GM12864 (cell line): ENCODE results near the gene FSTL4.

Experiments
- DNase-seq: peaks from one replicate; pipeline ENCODE4 v3.0.0-alpha.2; 2011; ENCODE audit warnings: low read depth
- H3K4me3 ChIP-seq: 2 replicates; pipeline ENCODE4 v1.5.1; 2011; ENCODE audit warnings: mild to moderate bottlenecking, low read depth, low read length, control low read depth
- CTCF ChIP-seq: IDR thresholded peaks from 2 replicates; pipeline ENCODE4 v1.5.1; 2011; ENCODE audit warnings: low read depth, mild to moderate bottlenecking, moderate library complexity, low read length, control low read depth, inconsistent platforms; ENCODE audit errors: missing control alignments

The FSTL4 gene

DNA sequence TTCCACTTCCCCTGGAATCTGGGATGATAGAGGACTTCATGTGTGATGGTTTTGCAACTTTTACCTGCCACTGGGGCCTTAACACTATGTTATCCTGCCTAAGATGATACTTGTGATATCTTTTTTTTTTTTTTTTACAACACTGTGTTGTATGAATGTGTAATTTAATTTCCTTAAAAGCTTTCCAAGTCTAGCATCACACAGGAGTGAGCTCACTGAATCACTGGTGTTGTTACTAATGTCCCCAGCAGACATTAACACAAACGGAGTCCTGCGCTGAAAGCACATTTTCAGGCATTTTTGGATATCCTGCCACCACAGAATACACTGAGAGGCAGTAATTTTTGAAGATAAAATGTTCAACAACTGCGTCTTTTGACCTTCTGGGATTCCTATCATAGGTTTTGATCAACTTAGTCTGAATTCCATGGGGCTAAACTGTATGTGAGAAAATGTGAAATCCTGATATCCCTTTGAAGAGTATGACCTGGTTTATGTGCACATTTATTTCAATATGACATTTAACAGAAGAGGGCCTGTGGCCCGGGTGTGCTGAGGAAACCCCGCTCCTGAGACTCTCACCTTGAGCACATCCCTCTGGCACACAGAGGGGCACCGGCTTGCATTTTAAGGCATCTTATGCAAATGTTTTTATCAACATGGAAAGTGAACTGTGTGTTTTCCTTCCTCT, 118.0 kb downstream of the FSTL4 start:
- DNase-seq: no peak
- no peak overlapping the region for H3K4me3 ChIP-seq
- TF ChIP-seq CTCF: no peak

DNA sequence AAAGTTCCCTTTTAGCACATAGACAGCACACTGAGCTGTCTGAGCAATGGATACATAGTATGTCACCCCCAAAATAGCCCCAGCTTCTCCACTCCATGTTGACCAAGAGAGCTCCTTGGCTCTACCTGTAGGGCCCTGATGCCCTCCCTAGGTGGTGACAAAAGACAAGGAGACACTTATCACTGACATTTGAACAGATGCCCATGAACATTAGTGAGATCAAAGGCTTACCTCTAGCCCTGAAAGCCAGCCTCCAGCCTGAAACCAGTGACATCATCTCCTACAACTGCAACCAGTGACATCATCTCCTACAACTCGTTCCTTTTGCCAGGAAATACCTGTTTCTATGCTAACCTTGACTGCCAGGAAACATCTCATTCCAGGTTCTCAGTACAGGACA, 122.7 kb downstream of the FSTL4 start:
- TF ChIP-seq CTCF: peak; percentile 28
- no peak for DNase-seq
- no peak overlapping the region for H3K4me3 ChIP-seq

- no peak overlapping the region for H3K4me3 ChIP-seq
- TF ChIP-seq CTCF: no peak
- DNase-seq: no peak
Measured at GRCh38 chr5:133487093-133487492, 125.2 kb downstream of the FSTL4 start.

GRCh38 chr5:133485468-133485867, 126.9 kb downstream of the FSTL4 start:
- no peak overlapping the region for H3K4me3 ChIP-seq
- no peak for TF ChIP-seq CTCF
- no peak for DNase-seq

DNA sequence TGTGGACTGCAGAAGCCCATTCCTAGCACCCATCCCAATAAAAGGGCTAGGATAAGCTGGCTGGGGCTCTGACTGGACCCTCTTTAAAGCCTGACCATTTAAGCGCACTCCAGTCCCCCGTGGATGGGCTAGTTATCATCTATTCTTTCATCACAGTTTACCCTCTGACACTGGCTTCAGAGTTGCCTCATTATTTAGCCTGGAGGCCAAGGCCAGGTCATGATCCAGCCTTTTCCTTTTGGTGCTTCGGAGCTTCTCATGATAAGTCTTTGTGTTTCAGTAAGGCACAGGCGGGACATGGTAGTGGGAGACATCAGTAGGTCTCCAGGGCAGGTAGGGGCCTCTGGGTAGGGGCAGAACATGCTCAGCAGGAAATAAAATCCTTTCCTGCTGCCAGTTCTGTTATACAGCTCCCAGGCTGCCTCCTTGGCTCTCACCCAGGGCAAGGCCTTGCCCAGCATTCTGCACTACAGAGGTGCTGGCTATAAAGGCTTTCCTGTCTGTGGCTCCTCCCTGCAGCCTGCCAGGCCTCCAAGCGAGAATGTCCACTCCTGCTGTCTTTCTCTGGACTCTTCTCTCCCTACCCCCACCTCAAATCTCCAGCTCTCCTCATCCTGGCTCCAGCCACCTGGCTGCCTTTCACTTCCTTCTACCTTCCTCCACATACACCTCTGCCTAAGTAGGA, 128.8 kb downstream of the FSTL4 start:
- DNase-seq: no peak
- H3K4me3 ChIP-seq: no peak overlapping the region
- no peak for TF ChIP-seq CTCF

GRCh38 chr5:133482028-133482427, 130.3 kb downstream of the FSTL4 start:
- DNase-seq: no peak
- no peak for TF ChIP-seq CTCF
- H3K4me3 ChIP-seq: no peak overlapping the region

DNA sequence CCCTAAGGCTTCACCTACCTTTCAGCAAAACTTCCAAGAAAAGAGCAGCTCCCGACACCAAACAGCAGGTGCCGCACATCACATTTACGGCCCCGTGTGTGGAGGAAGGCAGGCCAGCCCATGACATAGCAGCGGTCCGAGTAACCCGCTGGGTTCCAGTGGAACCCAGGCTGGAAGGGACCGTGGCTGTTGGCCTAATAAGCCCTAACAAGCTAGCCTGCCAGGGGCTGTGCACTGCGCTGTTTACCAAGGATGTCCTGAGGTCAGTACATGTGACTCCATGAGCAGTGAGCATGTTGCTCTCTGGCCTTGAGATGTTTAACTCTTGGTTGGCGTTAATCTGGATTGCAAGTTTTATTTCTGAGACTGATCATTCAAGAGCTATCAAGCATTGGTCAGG, 131.5 kb downstream of the FSTL4 start:
- no peak overlapping the region for H3K4me3 ChIP-seq
- no peak for DNase-seq
- no peak for TF ChIP-seq CTCF
